GM18907 (cell line): ENCODE results near the gene NCOR1.
"Not testable (repeated sequence)": the region's sequence is repeated elsewhere in the genome, so short reads cannot be mapped to it uniquely, and the experiment has no call there.

Experiments
- ATAC-seq: cut with Tn5 transposase; IDR thresholded peaks from one replicate; pipeline ENCODE4 v1.9.1; 2021; ENCODE audit warnings: mild to moderate bottlenecking, moderate library complexity; ENCODE audit not compliant: unreplicated experiment

NCOR1 gene

GRCh38 chr17:16152326-16152725, 63.0 kb downstream of the NCOR1 start:
- not testable (repeated sequence) for ATAC-seq

- ATAC-seq = no peak
Observed at GRCh38 chr17:16150251-16150856, 65.0 kb downstream of the NCOR1 start.

GRCh38 chr17:16148596-16148995, 66.7 kb downstream of the NCOR1 start:
- ATAC-seq = no peak

GRCh38 chr17:16145319-16145890, 69.9 kb downstream of the NCOR1 start:
- not testable (repeated sequence) for ATAC-seq

GRCh38 chr17:16141685-16142084, 73.6 kb downstream of the NCOR1 start:
- no peak for ATAC-seq

GRCh38 chr17:16140854-16141253, 74.5 kb downstream of the NCOR1 start:
- no peak for ATAC-seq

- ATAC-seq = no peak
Observed at GRCh38 chr17:16135461-16135860, 79.9 kb downstream of the NCOR1 start.

GRCh38 chr17:16131593-16131992, 83.7 kb downstream of the NCOR1 start:
- no peak for ATAC-seq

- no peak for ATAC-seq
Observed at GRCh38 chr17:16129441-16130205, 85.7 kb downstream of the NCOR1 start.

- ATAC-seq = no peak
Observed at GRCh38 chr17:16123531-16123930, 91.8 kb downstream of the NCOR1 start.

GRCh38 chr17:16122697-16123434, 92.5 kb downstream of the NCOR1 start:
- no peak for ATAC-seq

- no peak for ATAC-seq
Observed at GRCh38 chr17:16121915-16122314, 93.4 kb downstream of the NCOR1 start.

- ATAC-seq = no peak
Observed at GRCh38 chr17:16120937-16121336, 94.4 kb downstream of the NCOR1 start.

- ATAC-seq = no peak
Observed at GRCh38 chr17:16117149-16117548, 98.2 kb downstream of the NCOR1 start.

- ATAC-seq = not testable (repeated sequence)
Observed at GRCh38 chr17:16115077-16115698, 100.1 kb downstream of the NCOR1 start.

GRCh38 chr17:16108871-16109270, 106.5 kb downstream of the NCOR1 start:
- no peak for ATAC-seq

GRCh38 chr17:16108386-16108785, 106.9 kb downstream of the NCOR1 start:
- ATAC-seq = no peak

- ATAC-seq = no peak
Observed at GRCh38 chr17:16107165-16107770, 108.1 kb downstream of the NCOR1 start.

- ATAC-seq = no peak
Observed at GRCh38 chr17:16106161-16106891, 109.0 kb downstream of the NCOR1 start.

GRCh38 chr17:16104189-16104588, 111.1 kb downstream of the NCOR1 start:
- no peak for ATAC-seq
